SU-DHL-6 (cell line): Measurements from ENCODE around the gene TH.

ENCODE experiments used
- H2AFZ ChIP-seq: fragments of 200-600 bp; sonication (generic); 2 replicates; pipeline ENCODE4 v1.6.1; 2014; ENCODE audit warnings: low read depth, mild to moderate bottlenecking, moderate library complexity, mixed read lengths, antibody characterized with exemption, low read length; ENCODE audit not compliant: severe bottlenecking
- H3F3A ChIP-seq: fragments of 200-600 bp; shearing (Covaris generic); 2 replicates; pipeline ENCODE4 v1.6.0; 2016; ENCODE audit warnings: antibody characterized with exemption, mild to moderate bottlenecking; ENCODE audit not compliant: insufficient read depth
- H3K27ac ChIP-seq: fragments of 200-600 bp; sonication (generic); 2 replicates; pipeline ENCODE4 v1.5.1; 2016; ENCODE audit warnings: low read depth, mild to moderate bottlenecking, low read length, moderate library complexity, mixed read lengths
- H3K27me3 ChIP-seq: fragments of 200-600 bp; sonication (generic), shearing (Covaris generic); 2 replicates; pipeline ENCODE4 v1.6.0; 2014; ENCODE audit warnings: mild to moderate bottlenecking, low read length
- H3K36me3 ChIP-seq: fragments of 200-600 bp; sonication (generic); 2 replicates; pipeline ENCODE4 v1.6.1; 2014; ENCODE audit warnings: mild to moderate bottlenecking, low read length, mixed read lengths
- H3K4me2 ChIP-seq: fragments of 300-600, 200-600 bp; shearing (Covaris generic), sonication (generic); 2 replicates; pipeline ENCODE4 v1.6.0; 2014; ENCODE audit warnings: low read length, low read depth, mild to moderate bottlenecking; ENCODE audit not compliant: poor library complexity, severe bottlenecking
- H3K4me3 ChIP-seq: fragments of 200-600 bp; sonication (generic); 2 replicates; pipeline ENCODE4 v1.5.1; 2014; ENCODE audit warnings: antibody characterized with exemption, low read length, mild to moderate bottlenecking, mixed read lengths; ENCODE audit not compliant: insufficient read depth, poor library complexity, severe bottlenecking
- H3K79me2 ChIP-seq: fragments of 200-600 bp; sonication (generic); 2 replicates; pipeline ENCODE4 v1.6.1; 2014; ENCODE audit warnings: mild to moderate bottlenecking, low read length, moderate library complexity; ENCODE audit not compliant: insufficient read depth
- H3K9ac ChIP-seq: fragments of 200-600 bp; sonication (generic); 2 replicates; pipeline ENCODE4 v1.7.0; 2014; ENCODE audit warnings: mild to moderate bottlenecking, low read length
- H3K9me2 ChIP-seq: fragments of 200-600 bp; sonication (generic); replicated peaks from 2 replicates; pipeline ENCODE4 v1.6.1; 2014; ENCODE audit warnings: low read length; ENCODE audit not compliant: insufficient read depth
- H3K9me3 ChIP-seq: fragments of 200-600 bp; sonication (generic); 2 replicates; pipeline ENCODE4 v1.6.1; 2014; ENCODE audit warnings: low read length, mixed read lengths; ENCODE audit not compliant: insufficient read depth
- H4K20me1 ChIP-seq: fragments of 200-600 bp; sonication (generic); 2 replicates; pipeline ENCODE4 v1.6.1; 2014; ENCODE audit warnings: low read depth, mild to moderate bottlenecking, antibody characterized with exemption, low read length, moderate library complexity, mixed read lengths
- EZH2phosphoT487 ChIP-seq: fragments of 200-600 bp; sonication (generic), shearing (Covaris generic); conservative IDR thresholded peaks from 2 replicates; pipeline ENCODE4 v1.6.1; 2018; ENCODE audit warnings: mild to moderate bottlenecking, antibody characterized with exemption, low read length, moderate library complexity, mixed read lengths
- TF ChIP-seq, protein P1 (sequence below): fragments of 200-600 bp; sonication (generic); IDR thresholded peaks from one replicate; pipeline ENCODE4 v1.5.1; 2017; ENCODE audit warnings: antibody characterized with exemption, mild to moderate bottlenecking, low read length, moderate library complexity; ENCODE audit not compliant: insufficient read depth, poor library complexity, severe bottlenecking

TH gene

DNA sequence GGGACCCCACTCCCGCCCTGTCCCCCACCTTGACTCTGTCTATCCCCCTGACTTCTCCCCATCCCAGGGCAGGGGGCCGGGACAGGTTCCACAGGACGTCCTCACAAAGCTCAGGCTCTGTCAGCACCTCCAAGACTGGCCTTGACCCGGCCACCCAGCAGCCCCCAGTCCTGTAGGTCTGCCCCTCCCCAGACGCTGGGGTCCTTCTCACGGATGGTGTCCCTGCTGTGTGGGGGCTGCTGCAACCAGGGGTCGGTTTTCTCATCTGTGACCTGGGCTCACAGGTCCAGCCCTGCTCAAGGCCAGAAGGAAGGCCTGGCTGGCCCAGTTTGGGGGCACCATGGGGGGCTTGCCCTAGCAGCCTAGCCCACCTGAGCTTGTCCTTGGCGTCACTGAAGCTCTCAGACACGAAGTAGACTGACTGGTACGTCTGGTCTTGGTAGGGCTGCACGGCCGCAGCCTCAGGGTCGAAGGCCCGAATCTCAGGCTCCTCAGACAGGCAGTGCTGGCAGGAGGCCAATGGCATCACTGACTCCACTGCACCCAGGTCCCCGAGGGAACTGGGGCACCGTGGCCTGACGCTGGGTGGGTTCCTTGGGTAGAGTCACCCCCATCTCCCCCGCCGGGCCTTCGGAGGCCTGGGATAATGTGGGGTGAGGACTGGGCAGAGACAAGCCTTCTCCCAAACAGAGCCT lies 6.6 kb downstream of the TH start:
- TF ChIP-seq, protein P1, sequence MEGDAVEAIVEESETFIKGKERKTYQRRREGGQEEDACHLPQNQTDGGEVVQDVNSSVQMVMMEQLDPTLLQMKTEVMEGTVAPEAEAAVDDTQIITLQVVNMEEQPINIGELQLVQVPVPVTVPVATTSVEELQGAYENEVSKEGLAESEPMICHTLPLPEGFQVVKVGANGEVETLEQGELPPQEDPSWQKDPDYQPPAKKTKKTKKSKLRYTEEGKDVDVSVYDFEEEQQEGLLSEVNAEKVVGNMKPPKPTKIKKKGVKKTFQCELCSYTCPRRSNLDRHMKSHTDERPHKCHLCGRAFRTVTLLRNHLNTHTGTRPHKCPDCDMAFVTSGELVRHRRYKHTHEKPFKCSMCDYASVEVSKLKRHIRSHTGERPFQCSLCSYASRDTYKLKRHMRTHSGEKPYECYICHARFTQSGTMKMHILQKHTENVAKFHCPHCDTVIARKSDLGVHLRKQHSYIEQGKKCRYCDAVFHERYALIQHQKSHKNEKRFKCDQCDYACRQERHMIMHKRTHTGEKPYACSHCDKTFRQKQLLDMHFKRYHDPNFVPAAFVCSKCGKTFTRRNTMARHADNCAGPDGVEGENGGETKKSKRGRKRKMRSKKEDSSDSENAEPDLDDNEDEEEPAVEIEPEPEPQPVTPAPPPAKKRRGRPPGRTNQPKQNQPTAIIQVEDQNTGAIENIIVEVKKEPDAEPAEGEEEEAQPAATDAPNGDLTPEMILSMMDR: no peak
- TF ChIP-seq EZH2phosphoT487: no peak
- Histone ChIP-seq H2AFZ (no peak overlapping the region), H3K27me3 (no peaks in the 10 kb centered on the region), H3K4me3 (no peak overlapping the region), H3F3A (no peaks in the 10 kb centered on the region), H3K79me2 (no peaks in the 10 kb centered on the region), H3K27ac (no peak overlapping the region), H3K9me3 (no peaks in the 10 kb centered on the region), H4K20me1 (no peaks in the 10 kb centered on the region), H3K9me2 (no peaks in the 10 kb centered on the region), H3K9ac (no peak overlapping the region), H3K36me3 (no peaks in the 10 kb centered on the region), H3K4me2 (no peak overlapping the region)

DNA sequence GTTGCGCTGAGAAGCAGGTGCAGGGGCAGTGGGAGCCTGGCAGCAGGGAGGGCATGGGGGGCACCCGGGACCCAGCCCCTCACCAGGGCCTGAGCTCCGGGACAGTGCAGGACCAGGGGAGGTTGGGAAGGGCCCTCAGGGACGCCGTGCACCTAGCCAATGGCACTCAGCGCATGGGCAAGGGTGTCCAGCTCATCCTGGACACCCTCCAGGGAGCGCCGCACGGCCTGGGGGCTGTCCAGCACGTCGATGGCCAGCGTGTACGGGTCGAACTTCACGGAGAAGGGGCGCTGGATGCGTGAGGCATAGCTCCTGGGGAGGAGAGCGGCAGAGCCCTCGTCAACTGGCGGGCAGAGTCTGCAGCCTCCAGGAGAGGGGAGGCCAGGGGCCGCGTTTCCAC lies 7.5 kb downstream of the TH start:
- Histone ChIP-seq H3K9ac (no peak overlapping the region), H3F3A (no peaks in the 10 kb centered on the region), H3K9me3 (no peaks in the 10 kb centered on the region), H3K27me3 (no peaks in the 10 kb centered on the region), H3K36me3 (no peaks in the 10 kb centered on the region), H2AFZ (no peak overlapping the region), H3K4me2 (no peak overlapping the region), H3K79me2 (no peaks in the 10 kb centered on the region), H3K27ac (no peak overlapping the region), H3K9me2 (no peaks in the 10 kb centered on the region), H3K4me3 (no peak overlapping the region), H4K20me1 (no peaks in the 10 kb centered on the region)
- no peak for TF ChIP-seq EZH2phosphoT487
- TF ChIP-seq, protein P1: no peak

DNA sequence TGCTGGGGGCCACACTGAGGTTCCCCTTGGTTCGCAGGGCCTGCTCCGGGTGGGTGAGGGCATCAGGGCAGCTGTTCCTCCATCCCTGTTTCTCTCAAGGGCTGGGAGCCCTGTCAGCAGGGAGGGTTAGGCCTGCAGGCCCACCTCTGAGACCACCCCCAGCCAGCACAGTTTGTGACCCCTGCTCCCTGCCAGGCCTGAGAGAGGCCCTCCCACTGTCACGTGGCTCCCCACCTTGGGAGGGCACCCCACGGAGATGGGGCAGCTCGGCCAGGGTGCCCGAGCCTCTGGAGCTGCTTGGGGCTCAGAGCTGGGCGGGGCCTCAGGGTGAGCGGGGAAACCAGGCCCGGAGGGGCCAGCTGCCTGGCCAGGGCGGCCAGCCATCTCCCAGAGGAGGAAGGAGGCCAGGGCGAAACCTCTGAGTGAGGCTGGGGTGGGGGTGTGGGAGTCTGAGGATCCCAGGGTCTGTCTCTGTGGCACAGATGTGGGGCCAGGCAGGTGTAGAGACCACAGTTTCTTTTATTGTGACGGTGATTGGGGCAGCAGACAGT lies 8.1 kb downstream of the TH start:
- Histone ChIP-seq H3K27me3 (no peaks in the 10 kb centered on the region), H3K79me2 (no peaks in the 10 kb centered on the region)

More for the DNA sequence above, 8.1 kb downstream of the TH start:
- no peak overlapping the region for H2AFZ ChIP-seq
- H3K9me2 ChIP-seq: no peaks in the 10 kb centered on the region
- H3K36me3 ChIP-seq: no peaks in the 10 kb centered on the region
- H4K20me1 ChIP-seq: no peaks in the 10 kb centered on the region
- H3K9ac ChIP-seq: no peak overlapping the region
- H3K9me3 ChIP-seq: no peaks in the 10 kb centered on the region
- H3K27ac ChIP-seq: no peak overlapping the region
- no peak overlapping the region for H3K4me3 ChIP-seq
- H3K4me2 ChIP-seq: no peak overlapping the region
- H3F3A ChIP-seq: no peaks in the 10 kb centered on the region
- TF ChIP-seq, protein P1: no peak
- TF ChIP-seq EZH2phosphoT487: no peak
